HG03097 (cell line): ENCODE results near the gene STX19.
"Not testable (repeated sequence)": the region's sequence is repeated elsewhere in the genome, so short reads cannot be mapped to it uniquely, and the experiment has no call there.

Experiments used
- ATAC-seq: cut with Tn5 transposase; IDR thresholded peaks from one replicate; pipeline ENCODE4 v1.9.1; 2021; ENCODE audit not compliant: unreplicated experiment, low FRiP score

Gene STX19

GRCh38 chr3:94028093-94028837 lies at the start of gene STX19:
TSS of gene STX19 (minus strand) at chr3:94028597. CDS start at chr3:94015269, 13,328 bp downstream.
- ATAC-seq, result no peak

- ATAC-seq, result no peak
These were observed 47.7 kb upstream of the STX19 start for GRCh38 chr3:94076055-94076454.

- peak; percentile 86 for ATAC-seq
These were observed 43.4 kb upstream of the STX19 start for GRCh38 chr3:94071713-94072284.

- peak; percentile 42 for ATAC-seq
These were observed 42.0 kb upstream of the STX19 start for GRCh38 chr3:94070341-94070911.

- ATAC-seq, result no peak
These were observed 40.9 kb upstream of the STX19 start for GRCh38 chr3:94069194-94069813.

GRCh38 chr3:94066506-94067500 lies 38.4 kb upstream of the STX19 start:
- ATAC-seq, result no peak

- ATAC-seq, result no peak
These were observed 37.6 kb upstream of the STX19 start for GRCh38 chr3:94065819-94066480.

GRCh38 chr3:94065122-94065521 lies 36.7 kb upstream of the STX19 start:
- ATAC-seq, result no peak

- no peak for ATAC-seq
These were observed 36.0 kb upstream of the STX19 start for GRCh38 chr3:94064243-94064860.

- ATAC-seq, result no peak
These were observed 35.2 kb upstream of the STX19 start for GRCh38 chr3:94063496-94064119.

GRCh38 chr3:94062513-94063404 lies 34.4 kb upstream of the STX19 start, which contains the start of the genes DHFR2 and NSUN3:
TSS of gene DHFR2 (minus strand) at chr3:94062916. CDS start at chr3:94061511, 1,405 bp downstream.
TSS of gene NSUN3 (plus strand) at chr3:94063061. CDS start at chr3:94063127, 66 bp downstream.
- peak; percentile 95 for ATAC-seq

GRCh38 chr3:94061297-94061696 lies 32.9 kb upstream of the STX19 start:
- no peak for ATAC-seq

GRCh38 chr3:94050546-94050945 lies 22.1 kb upstream of the STX19 start:
- no peak for ATAC-seq

- ATAC-seq, result no peak
These were observed 20.9 kb upstream of the STX19 start for GRCh38 chr3:94049267-94049666.

- ATAC-seq, result no peak
These were observed 18.1 kb upstream of the STX19 start for GRCh38 chr3:94046533-94046932.

GRCh38 chr3:94044100-94044936 lies 15.9 kb upstream of the STX19 start:
- not testable (repeated sequence) for ATAC-seq

GRCh38 chr3:94043285-94043684 lies 14.9 kb upstream of the STX19 start:
- no peak for ATAC-seq
